HG02798 (cell line): Measurements from ENCODE around the gene ABCB11.
"Not testable (repeated sequence)": the region's sequence is repeated elsewhere in the genome, so short reads cannot be mapped to it uniquely, and the experiment has no call there.

Experiments
- ATAC-seq: cut with Tn5 transposase; IDR thresholded peaks from one replicate; pipeline ENCODE4 v1.9.1; 2021; ENCODE audit warnings: mild to moderate bottlenecking; ENCODE audit not compliant: unreplicated experiment, poor library complexity

The ABCB11 gene

DNA sequence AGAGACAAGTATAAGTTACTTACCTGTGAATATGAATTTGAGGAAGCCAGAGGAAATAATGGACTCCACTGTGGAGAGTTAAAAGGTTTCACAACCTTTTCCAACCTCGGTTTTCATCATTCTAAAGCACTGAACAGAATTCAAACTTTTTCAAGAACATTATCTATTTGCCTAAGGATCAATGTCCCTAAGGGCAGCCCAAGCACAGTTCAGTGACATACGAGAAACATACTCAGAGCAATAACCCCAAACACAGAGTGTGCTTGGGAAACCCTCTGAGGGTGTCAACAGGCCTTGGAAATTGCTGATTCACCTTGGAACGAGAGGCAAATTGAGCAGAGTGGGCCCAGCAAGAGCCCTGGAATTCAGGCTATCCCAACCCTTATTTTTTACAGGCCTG, at the start of gene ABCB11:
TSS of gene ABCB11 (minus strand) at position 123 of the 400 bp plus-strand sequence. CDS start 13,199 bp downstream, outside the sequence.
- no peak for ATAC-seq

DNA sequence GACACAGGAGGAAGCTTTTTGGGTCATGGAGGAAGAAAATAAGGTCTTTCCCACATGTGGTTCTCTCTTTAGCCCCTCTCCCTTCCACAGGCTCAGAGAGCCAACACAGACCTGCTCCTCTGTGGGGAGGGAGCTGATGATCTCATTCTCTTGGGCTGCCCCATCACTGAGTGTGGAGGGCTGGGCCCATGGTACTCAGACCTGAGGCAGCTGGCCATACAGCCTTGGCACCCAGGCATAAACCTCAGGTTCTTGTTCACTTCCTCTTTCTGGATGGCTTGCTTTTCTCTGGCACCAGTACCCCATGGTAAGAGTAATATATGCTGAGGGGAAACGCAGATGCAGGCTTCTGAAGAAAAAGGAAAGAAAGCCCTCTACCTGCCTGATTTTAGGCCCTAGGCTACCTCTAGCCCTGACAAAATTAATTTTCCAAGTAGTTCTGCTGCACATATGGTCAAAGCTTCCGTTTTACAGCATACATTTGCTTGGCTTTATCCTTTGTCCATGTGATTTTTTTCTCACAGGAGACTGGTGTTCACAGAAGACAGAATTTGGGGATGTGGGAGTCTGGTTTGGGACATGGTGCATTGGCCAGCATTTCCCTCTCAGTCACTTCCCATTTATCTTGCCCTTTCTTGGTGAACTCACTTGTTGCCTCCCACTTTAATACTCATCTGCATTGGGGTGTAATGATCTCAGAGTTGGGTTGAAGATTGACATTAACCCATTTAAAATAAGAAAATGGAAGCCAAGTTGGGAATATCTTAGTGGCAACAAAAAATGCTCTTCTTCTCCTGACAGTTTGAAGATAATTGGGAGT, 49.3 kb upstream of the ABCB11 start:
- peak; percentile 88 for ATAC-seq

DNA sequence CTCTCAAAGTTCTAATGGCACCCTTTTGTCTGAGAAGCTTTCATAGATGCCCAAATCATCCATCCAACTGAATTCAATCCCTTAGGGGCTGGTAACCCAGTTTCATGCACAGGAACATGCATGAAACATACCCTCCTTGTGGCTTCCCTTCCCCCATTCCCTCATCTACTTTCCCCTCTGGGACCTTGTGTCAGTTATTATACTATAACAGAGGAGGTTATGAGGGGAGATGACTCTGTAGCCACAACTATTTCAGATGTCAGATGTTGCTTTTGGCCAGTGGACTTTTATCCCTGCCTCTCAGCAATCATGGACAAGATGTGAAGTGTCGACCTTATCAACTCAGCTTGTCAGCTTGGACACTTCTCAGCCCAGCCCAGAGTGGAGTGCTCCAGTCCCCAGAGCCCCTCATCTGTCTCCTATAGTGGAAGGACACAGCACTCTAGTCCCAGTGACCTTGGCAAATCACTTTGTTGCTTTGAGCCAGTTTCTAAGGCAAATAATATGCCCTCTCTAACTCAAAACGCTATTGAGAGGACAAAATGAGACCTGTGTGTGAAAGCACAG, 46.6 kb upstream of the ABCB11 start:
- ATAC-seq = no peak

DNA sequence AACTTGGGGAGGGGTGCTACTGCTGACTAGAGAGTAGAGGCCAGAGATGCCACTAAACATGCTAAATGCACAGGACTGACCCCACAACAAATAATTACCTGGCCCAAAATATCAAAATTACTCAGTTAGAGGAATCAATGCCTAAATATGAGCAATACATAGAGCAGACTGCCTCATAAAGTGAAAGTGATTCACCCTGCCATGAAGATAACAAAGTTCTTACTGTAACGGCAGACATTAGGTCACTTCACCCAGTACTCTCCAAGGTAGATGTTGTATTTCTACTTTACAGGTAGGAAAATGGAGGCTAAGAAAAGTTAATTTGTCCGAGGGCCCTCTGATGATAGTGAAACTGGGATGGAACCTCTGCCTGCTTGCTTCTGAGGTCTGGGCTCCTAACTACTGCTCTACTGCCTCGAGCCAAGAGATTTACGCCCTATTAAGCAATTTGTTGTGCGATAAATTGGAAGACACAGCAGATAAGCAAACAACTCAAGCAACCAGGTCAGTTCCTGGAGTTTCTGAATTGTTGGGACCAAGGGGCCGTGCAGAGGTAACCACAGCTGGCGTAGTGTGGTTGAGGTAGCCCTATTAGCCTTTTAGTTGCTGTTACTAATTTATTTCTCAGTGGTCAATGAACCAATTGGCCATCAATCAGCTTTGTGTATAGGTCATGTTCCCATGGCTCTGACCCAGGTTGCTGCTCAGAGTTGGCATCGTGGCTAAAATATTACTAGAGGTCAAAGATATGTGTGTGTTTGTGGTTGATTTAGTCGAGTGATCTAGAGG, 43.0 kb upstream of the ABCB11 start:
- peak; percentile 58 for ATAC-seq

DNA sequence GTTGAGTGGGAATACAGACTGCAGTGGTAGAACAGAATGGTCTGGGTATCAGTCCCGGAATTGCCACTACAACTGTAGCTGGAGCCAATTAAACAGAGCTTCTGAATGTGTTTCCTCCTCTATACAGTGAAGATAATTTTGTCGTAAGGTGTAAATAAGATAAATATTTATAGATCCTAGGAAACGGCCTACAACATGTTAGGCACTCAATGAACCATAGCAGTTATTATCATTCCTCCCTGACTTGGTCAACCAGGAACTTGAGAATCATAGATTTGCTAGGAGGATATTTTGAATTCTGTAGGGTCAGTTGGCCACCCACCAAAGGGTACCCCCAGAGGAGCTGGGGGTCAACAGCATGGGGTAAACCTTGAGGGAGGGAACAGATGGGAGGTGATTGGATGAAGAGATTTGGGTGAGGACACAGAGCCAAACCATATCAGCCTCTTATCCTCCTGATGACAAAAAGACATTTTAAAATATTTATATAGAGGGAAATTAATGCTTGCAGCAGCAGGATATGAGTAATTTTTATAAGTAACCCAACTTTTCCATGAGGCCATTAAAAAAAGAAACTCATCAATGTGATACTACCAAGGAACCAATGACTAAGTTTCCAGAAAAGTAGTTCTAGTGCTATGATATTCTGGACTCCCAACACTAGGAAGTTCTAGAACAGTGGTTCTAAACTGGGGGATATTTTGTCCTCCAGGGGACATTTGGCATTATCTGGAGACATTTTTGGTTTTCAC, 42.3 kb upstream of the ABCB11 start:
- ATAC-seq = no peak

DNA sequence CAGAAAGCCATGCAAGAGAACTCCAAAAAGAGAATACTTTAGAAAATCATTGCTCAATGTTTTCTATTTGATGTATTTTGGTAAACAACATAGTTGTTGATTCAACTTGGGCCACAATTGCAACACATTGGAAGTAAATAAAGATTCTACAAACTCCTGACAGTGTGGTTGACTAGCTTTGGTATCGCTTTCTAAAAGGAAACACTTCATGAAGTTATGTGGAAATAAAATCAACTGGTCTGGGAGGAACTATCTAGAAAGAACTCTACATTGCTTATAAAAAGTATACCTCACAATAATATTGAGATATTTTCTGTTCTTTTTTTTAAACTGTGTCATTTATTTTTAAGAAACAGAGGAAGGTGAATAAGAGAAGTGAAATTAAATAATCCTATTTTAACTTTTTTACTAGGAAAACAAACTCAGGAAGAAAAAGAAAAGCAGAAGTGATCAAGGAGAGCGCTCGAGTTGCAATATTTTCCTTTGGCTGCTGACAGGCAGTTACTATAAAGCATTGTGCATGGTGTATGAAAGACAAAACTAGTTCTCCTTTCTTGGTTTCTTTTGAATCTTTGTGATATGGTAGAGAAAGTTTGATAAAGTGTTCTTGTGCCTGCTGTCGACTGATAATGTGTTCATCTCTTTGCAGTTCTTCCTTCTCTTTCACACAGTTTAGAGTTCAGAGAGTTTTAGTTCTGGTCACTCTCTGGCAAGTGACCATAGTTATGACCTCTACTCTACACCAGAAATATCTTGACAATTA, 41.2 kb upstream of the ABCB11 start:
- ATAC-seq = no peak

DNA sequence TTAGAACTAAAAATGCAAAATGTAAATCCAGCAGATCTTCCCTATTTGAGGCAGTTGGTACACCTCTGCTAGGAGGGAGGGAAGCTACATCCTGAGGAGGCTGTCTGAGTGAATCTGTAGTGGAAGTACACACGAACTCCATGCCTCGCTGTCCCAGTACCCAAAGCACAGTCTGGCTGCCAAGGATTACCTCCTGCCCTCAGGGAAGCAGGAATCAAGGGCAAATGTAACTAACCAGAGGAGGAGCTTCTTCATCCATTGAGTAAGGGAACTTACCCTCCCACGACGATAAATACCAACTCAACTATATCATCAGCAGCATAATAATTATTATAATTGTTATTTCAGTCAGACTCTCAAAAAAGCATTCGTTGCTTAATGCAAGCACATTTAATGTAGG, 40.3 kb upstream of the ABCB11 start:
- ATAC-seq = no peak

DNA sequence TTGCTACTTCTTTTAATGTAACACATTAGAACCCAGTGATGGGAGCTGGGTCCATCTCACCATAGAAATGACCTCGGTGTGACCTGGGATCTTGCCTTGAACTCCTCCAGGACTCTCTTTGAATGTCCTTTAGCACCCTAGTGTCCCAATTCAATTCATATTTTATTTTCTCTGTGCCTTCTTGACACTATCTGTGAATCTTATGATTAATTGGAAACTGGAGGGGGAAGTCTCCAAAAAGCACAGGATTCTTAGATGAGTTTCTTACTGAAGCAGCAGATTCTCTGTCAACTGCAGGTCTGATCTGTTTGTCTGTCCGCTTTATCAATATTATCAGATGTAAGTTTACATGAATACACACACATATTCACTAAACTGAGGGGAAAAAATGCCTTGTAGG, 38.7 kb upstream of the ABCB11 start:
- ATAC-seq = no peak

DNA sequence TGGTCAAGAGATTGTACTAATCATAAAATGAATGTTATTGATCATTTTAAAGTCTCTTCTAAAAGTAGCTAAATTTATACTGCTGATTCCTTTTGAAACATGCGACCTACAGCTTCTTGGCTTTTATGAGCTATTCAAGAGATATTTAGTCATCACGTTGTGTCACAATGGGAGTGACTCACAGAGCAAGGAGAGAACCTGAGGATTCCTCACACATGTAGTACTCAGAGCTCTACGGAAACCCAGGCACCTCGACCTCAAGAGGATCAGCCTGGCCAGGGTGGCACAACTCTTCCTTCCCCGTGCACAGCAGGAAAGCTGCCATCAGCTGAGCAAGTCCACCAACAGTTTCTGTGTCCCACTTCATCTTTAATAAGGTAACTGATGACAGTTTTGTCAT, 38.2 kb upstream of the ABCB11 start, which contains the start of gene DHRS9:
TSS of gene DHRS9 (plus strand) at position 223 of the 400 bp plus-strand sequence. CDS start 12,019 bp downstream, outside the sequence.
- ATAC-seq = no peak

DNA sequence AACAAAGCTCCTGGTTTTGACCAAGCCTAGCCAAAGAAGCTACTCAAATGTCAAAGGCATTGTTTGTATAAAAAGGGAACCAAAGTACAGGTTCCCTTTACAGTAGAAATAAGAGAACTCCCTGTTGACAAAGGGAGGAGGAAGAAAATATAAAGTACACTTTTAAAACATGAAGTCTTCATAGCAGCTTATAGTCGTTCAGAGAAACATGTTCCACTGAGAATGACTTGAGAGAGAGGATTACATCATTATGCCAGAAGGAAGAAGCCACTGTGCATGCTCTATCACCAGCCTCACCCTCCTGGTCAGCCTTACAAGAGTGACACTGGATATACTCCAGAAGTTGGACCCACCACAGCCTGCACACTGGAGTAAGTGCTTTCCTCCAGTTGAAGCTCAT, 35.8 kb upstream of the ABCB11 start:
- no peak for ATAC-seq

DNA sequence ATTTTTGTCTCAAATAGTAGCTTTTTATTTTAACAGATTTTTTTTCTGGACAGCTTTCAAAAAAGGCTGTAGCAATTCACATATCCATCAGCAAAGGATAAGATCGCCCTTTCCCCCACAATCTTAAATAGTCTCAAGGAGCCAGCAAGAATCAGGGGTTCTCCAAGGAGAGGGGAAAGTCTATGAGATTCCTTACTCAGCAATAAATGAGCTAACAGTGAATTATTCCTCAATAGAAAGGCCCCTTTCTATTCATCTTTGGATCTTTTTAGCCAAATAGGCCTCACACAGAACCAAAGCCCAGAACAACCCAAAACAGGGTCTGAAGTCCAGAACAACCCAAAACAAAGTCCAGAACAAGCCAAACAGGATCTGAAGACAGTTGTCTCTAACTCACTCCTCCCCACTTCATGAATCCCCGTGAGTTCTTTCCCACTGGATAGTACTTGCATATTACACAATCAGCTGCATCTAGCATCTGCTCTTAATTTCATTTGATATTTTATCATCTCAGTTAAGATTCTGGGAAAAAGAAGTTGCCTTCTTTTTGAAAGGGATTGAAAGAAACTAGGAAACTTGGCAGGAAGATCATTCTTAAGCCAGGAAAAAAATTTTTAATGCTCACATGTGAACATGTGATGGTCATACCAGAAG, 34.9 kb upstream of the ABCB11 start:
- ATAC-seq = no peak

DNA sequence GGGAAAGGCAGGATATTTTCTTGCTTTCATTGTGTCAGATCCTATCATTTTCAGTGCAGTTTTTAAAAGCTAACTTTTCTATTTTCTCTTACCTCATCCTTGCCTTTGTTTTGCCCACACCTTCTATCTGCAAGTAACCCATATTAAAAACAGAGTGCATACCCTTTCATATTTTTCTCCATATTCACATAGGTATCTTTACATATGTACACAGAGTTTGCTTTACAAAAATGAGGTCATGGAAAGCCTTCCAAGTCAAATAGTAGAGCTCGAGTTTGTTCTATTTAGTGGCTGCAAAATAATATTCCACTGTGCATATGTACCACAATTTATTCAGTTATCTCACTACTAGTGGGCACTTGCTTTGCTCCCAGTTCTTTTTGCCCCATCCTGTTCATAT, 34.3 kb upstream of the ABCB11 start:
- no peak for ATAC-seq

DNA sequence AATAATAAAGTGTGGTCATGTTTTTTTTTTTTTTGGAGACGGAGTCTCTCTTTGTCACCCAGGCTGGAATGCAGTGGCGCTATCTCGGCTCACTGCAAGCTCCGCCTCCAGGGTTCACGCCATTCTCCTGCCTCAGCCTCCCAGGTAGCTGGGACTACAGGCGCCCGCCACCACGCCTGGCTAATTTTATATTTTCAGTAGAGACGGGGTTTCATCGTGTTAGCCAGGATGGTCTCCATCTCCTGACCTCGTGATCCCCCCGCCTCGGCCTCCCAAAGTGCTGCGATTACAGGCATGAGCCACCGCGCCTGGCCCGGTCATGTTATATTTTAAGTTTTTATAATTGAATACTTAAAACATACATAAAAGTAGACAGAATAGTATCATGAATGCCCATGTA, 33.1 kb upstream of the ABCB11 start:
- ATAC-seq = not testable (repeated sequence)

DNA sequence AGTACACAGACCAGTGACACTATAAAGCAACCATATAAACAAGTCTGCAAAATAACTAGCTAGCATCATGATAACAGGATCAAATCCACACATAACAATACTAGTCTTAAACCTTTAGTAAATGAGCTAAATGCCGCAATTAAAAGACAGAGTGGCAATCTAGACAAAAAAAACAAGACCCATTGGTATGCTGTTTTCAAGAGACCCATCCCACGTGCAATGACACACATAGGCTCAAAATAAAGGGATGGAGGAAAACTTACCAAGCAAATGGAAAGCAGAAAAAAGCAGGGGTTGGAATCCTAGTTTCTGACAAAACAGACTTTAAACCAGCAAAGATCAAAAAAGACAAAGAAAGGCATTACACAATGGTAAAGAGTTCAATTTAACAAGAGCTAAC, 23.5 kb upstream of the ABCB11 start:
- not testable (repeated sequence) for ATAC-seq

DNA sequence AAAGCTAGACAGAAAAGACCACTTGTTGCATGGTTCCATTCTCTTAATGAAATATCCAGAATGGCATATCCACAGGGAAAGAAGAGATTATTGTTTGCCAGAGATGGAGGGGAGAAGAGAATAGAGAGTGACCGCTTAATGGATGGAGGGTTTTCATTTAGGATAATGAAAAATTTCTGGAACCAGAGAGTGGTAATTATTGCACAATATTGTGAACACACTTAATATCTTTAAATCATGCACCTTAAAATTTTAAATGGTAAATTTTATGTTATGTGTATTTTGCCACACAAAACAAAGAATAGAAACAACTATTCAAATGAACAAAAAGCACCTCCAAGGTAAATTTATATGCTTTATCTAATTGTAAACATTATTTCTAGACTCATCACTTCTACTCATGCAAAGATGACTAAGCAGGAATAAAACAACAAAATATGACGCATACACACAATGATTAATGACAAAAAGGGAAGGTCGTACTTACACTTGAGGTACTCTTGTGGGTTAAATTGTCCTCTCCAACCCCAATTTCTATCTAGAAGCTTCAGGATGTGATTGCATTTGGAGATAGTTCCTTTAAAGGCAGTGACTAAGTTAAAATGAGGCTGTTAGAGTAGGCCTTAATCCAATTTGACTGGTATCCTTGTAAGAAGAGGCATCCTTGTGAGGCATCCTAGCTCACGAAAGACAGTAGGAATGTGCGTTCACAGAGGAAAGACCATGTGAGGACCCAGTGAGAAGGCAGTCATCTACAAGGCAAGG, 19.5 kb upstream of the ABCB11 start:
- no peak for ATAC-seq

DNA sequence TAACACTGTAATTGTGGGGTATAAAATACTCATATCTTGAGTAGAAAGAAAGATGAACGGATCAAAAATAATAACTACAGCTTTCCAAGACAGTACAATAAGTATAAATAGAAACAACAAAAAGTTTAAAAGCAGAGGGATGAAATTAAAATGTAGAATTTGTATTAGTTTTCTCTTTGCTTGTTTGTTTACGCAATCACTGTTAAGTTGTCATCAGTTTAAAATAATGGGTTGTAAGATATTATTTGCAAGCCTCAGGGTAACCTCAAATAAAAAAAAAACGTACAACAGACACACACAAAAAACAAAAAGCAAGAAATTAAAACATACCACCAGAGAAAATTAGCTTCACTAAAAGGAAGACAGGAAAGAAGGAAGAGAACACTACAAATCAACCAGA, 18.0 kb upstream of the ABCB11 start:
- ATAC-seq = no peak

DNA sequence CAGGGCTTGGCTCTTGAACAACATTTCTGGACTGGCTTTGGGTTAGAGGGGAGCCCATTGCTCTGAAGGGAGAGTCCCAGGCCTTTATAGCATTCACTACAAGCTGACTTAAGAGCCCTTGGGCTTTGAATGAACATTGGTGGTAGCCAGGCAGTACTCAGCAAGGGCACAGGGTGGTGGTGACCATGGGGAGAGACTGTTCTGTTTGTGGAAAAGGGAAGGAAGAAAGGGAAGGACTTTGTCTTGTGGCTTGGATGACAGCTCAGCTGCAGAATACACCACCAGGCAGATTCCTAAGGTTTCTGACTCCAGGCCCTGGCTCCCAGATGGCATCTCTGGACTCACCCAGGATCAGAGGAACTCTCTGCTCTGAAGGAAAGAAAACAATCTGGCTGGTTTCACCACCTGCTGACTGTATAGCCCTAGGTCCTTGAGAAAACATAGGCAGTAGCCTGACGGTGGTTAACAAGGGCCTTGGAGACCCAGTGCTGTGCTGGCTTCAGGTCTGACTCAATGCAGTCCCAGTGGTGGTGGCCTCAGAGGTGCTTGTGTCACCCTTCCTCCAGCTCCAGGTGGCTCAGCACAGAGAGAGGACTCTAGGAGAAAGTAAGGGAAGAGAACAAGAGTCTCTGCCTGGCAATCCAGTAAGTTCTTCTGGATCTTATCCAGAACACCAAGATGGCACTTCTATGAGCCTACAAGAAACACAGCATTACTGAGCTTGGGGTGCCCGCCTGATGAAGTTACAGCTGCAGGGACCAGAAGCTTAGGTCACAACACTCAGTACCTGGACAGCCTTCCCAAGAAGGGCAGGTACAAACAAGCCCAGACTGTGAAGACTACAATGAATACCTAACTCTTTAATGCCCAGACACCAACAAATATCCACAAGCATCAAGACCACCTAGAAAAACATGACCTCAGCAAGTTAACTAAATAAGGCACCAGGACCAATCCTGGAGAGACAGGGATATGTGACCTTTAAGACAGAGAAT, 16.4 kb upstream of the ABCB11 start:
- no peak for ATAC-seq
